ENCODE measurements around the gene KPNA4. TPM values are rescaled to one million over a fixed set of nuclear protein-coding genes. Genes with fewer than 3 reads are reported as not detected.
A peak's percentile ranks its signal among the peaks of the same experiment; 100 is the strongest.
"Not testable (repeated sequence)": the region's sequence is repeated elsewhere in the genome, so short reads cannot be mapped to it uniquely, and the experiment has no call there.

Gene KPNA4
- total and polyA plus RNA-seq, 3 donors from 2014 or later = 33.1 to 39.6 (median 35.7) TPM

GRCh38 chr3:160532371-160532770 lies 33.0 kb downstream of the KPNA4 start:
- DNase-seq = no peak
- no peaks in the 10 kb centered on the region for H3K27me3 ChIP-seq
- no peaks in the 10 kb centered on the region for H3K4me1 ChIP-seq
- no peaks in the 10 kb centered on the region for H3K9me3 ChIP-seq
- no peaks in the 10 kb centered on the region for H3K36me3 ChIP-seq (ENCODE audit: low read depth, missing control alignments)
- peak overlapping the region in 1 of 2 donors; percentile 61 for H3K27ac ChIP-seq
- intact Hi-C loops (cut with DNase I; ENCODE audit: low total_unique reads) = no loop called here
- TF ChIP-seq POLR2A (IDR thresholded peaks at IDR 0.05) = no peak
- TF ChIP-seq CTCF (IDR thresholded peaks at IDR 0.05) = no peak
- H3K4me3 ChIP-seq = no peak overlapping the region

- 68 to 90% methylated on average over 1 of the region's 1 CpG for WGBS, 2 donors
- no peaks in the 10 kb centered on the region for H3K4me1 ChIP-seq
- no peak for DNase-seq
- H3K36me3 ChIP-seq (ENCODE audit: low read depth, missing control alignments) = no peaks in the 10 kb centered on the region
- TF ChIP-seq CTCF (IDR thresholded peaks at IDR 0.05) (no peak), POLR2A (IDR thresholded peaks at IDR 0.05) (no peak)
- H3K27me3 ChIP-seq = no peaks in the 10 kb centered on the region
- H3K9me3 ChIP-seq = no peaks in the 10 kb centered on the region
- no peak overlapping the region for H3K4me3 ChIP-seq
- H3K27ac ChIP-seq = peak overlapping the region in 1 of 2 donors; percentile 5
- intact Hi-C loops (cut with DNase I; ENCODE audit: low total_unique reads) = no loop called here
Measured at GRCh38 chr3:160531311-160531710, 34.1 kb downstream of the KPNA4 start.

- H3K4me1 ChIP-seq; H3K9me3 ChIP-seq; H3K4me3 ChIP-seq; H3K27ac ChIP-seq; H3K36me3 ChIP-seq (ENCODE audit: low read depth, missing control alignments); intact Hi-C loops (cut with DNase I; ENCODE audit: low total_unique reads); H3K27me3 ChIP-seq; DNase-seq: not testable (repeated sequence)
- 70 to 85% methylated on average over 2 of the region's 2 CpGs for WGBS, 2 donors
Measured at GRCh38 chr3:160516391-160516790, 49.0 kb downstream of the KPNA4 start.

DNA sequence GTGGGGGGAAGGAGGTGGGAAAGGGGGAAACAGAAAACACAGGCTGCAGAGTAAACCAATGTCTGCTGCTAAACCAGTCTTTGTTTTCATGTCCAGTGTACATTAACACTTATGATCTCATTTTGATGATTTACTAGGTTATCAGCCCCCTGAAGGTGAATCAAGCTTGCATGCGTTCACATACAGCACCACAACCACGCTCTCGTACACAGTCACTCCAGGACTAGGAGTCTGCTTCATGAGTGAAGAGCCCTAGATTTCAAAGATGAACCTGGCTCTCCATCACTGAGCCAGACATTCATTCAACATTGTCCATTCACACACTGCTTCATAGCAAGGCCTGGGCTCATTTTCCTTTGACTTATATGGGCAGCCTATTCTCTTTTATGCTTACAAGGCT lies 64.0 kb downstream of the KPNA4 start:
- H3K4me3 ChIP-seq = no peak overlapping the region
- 92 to 98% methylated on average over 3 of the region's 3 CpGs for WGBS, 2 donors
- H3K27me3 ChIP-seq = no peaks in the 10 kb centered on the region
- DNase-seq = no peak
- H3K9me3 ChIP-seq = no peaks in the 10 kb centered on the region
- H3K36me3 ChIP-seq (ENCODE audit: low read depth, missing control alignments) = no peaks in the 10 kb centered on the region
- no peak overlapping the region for H3K27ac ChIP-seq
- no peaks in the 10 kb centered on the region for H3K4me1 ChIP-seq
- intact Hi-C loops (cut with DNase I; ENCODE audit: low total_unique reads) = no loop called here
- no peak for TF ChIP-seq POLR2A (IDR thresholded peaks at IDR 0.05)
- TF ChIP-seq CTCF (IDR thresholded peaks at IDR 0.05) = no peak

DNA sequence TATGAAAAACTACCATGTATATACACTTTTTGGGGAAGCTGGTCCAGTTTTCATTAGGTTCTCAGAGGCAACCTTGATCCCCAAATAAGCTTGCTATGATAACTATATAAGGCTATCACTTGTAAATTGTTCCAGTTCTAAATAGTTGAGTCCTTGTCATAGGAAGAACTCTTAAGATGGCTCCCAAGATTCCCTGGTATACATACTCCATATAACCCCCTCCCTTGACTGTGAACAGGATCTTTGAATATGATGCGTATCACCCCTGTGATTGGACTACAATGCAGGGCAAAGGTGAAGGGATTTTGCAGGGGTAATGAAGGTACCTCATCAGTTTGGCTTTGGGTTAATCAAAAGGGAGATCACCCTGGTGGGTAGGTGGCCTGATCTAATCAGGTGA lies 67.2 kb downstream of the KPNA4 start:
- intact Hi-C loops (cut with DNase I; ENCODE audit: low total_unique reads) = no loop called here
- Histone ChIP-seq H3K4me3 (no peak overlapping the region), H3K27ac (no peak overlapping the region), H3K36me3 (ENCODE audit: low read depth, missing control alignments) (no peaks in the 10 kb centered on the region), H3K4me1 (no peaks in the 10 kb centered on the region), H3K9me3 (no peaks in the 10 kb centered on the region), H3K27me3 (no peaks in the 10 kb centered on the region)
- 75 to 92% methylated on average over 1 of the region's 1 CpG for WGBS, 2 donors
- DNase-seq = no peak
- TF ChIP-seq POLR2A (IDR thresholded peaks at IDR 0.05) (no peak), CTCF (IDR thresholded peaks at IDR 0.05) (no peak)

Measured in testis (tissue), 3 donors.